ENCODE results near the gene MAN2B2.
"Not testable (repeated sequence)": the region's sequence is repeated elsewhere in the genome, so short reads cannot be mapped to it uniquely, and the experiment has no call there.

Gene MAN2B2

DNA sequence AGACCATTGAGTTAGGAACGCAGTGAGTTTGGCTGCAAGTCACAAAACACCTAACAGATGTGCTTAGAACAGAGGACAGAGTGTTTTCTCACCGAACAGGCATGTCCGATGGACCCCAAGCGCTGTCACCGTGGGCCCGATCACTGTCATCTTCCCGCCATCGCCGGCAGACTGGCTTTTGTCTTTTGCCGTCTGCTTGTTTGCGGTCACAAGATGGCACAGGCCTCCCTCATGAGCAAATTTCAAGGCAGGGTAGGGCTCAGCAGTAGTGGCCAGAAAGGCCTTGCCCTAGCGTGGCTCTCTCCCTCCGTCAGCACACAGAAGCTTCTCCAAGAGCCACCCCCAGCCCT is 44.1 kb downstream of the MAN2B2 start:
- DNase-seq: no peak

DNA sequence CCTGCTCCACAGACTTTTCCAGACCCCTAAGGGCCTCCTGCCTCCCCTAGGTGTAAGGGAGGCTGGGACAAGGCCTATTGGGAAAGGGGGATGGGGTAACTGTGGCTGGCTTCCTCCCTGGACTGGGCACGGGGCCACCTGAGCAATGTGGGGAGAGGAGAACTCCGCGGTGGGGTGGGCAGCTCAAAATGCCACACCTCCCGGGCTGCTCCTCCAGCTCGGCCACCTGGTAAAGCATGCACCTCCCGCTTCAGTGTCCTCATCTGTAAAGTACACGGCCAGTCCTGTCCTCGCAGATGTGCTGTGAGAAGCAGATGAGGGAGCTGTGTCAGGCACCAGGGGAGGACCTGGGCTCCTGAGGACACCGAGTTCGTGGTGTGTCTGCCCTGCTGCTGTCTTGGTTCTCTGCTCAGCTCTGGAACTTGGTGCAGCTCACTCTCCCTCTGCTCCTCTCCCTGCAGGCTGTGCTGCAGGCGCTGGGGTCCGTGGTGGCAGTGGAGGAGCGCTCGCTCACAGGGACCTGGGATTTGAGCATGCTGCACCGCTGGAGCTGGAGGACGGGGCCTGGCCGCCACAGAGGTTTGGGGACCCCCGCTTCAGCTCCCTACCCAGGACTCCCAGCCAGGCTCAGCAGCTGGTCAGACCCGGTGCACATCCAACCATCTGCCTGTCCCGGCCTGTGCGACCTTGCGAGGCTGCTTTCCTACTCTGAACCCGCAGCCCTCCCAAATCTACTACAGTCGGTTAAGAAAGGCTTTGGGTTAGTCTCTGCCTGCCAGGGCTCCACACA is 44.7 kb downstream of the MAN2B2 start:
- no peak for DNase-seq

DNA sequence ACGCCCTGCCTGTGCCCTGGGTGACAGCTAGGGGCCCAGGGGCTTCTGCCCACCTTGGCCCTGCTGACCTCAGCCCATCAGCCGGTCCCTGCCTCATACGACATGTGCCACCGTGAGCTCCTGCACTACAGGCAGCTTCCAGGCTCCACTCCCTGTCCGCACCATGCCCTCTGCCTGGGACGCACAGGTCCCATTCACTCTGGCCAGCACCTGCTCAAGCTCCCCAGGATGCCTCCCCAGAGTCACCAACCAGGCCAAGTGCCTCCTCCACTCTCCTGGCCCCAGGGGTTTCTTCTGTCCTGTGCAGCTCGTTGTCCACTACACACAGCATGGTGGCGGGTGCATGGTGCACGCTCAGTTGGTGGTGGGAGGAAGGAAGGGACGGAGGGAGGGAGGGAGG is 45.3 kb downstream of the MAN2B2 start:
- no peak for DNase-seq

DNA sequence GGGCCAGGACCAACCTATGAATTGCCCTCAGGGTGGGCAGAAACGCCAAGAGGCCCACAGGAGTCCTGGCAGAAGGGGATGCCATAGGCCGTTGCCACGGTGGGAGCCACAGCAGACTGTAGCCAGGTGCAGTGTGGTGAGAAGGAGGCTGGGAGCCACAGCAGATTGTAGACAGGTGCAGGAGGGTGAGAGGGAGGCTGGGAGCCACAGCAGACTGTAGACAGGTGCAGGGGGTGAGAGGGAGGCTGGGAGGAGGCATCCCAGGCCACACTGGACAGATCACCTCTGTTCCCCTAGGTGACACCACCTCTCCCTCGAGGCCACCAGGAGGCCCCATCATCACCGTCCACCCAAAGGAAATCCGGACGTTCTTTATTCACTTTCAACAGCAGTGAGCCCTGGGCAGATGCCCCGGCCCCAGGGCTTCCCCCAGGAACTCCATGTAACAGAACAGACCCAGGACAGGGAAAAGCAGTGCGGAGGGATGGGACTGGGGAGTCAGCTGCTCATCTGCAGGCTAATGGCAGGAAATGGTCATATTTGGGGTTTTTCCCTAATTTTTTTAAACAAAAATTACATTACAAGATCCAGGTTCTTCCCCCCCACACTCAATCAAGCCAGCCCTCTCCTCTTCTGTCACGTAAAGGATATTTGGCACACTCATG is 46.0 kb downstream of the MAN2B2 start:
- DNase-seq: no peak

DNA sequence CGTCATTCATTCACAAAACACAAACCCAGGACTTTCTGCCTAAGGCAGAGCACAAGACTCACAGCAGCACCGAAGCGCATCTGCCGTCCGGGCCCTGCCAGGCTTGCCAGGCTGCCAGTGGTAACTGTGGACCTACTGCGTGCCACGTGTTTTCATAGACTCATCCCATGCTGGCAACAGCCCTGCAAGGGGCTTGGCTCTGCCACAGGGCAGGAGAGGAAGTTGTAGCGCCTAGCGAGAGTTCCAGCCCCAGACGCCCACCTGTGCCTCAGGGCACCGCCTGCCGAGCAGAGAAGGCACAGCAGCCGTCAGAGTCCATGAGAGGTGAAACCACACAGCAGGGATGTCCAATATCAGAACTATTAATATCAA is 46.6 kb downstream of the MAN2B2 start:
- no peak for DNase-seq

DNA sequence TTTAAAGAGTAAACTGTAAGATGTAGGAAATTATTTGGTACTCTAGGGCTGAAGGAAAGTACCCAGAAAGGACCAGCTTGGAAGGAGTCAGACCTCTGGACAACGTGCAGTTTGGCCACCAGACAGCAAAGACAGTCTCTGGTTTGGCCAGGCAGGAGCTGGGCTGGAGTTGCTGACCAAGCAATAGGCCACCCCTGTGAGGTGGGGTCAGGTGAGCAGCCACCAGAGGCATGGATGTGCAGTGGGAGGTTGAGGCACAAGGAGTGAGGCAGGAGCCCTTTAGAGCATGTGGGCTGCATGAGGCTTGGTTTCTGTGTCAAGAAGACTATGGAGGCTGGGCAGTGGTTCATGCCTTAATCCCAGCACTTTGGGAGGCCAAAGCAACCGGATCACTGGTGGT is 47.8 kb downstream of the MAN2B2 start:
- DNase-seq: no peak

DNA sequence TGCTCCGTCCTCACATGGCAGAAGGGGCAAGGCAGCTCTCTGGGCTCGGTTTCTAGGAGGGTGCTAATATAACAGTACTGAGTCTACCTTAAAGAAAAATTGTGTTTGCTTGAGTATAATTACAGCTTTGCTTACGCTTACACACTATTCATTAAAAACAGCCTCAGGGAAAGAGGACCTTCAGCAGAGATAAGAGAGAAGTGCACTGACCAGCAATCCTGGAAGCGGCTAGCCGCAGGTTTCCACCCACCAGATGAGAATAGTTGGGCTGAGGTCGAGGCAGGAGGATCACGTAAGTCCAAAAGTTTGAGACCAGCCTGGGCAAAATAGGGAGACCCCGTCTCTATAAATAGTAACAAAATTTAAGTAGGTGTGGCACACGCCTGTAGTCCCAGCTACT is 50.3 kb downstream of the MAN2B2 start:
- DNase-seq: peak; percentile 21

DNA sequence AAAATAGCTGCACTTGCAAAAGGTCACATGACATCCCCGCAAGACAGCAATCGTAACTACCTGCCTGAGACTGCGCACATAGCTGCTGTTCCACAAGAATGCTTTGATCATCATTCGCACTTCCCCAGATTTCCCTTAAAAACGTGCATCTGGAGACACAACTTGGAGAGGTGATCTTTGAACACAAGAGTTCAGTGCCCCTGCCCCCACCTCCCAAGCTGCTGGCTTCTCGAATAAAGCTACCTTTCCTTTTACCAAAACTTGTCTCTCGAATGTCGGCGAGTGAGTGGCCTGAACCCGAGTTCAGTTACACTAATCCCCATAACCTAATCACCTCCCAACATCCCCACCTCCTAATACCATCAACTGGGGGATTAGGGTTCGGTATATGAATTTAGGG is 51.1 kb downstream of the MAN2B2 start:
- no peak for DNase-seq

DNA sequence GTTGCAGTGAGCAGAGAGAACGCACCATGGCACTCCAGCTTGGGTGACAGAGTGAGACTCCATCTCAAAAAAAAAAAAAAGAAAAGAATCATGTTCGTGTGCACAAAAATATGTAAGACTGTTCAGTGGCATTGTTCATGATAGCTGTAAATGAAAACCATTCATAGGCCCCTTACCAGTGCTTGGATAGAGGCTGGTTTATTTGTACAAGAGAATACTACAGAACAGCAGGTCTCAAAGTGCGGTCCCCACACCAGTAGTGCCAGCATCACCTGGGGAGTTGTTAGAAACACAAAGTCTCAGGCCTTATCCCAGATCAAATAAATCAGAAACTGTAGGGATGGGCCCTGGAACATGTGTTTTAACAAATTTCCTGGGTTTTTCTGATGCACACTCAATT is 52.8 kb downstream of the MAN2B2 start:
- no peak for DNase-seq

DNA sequence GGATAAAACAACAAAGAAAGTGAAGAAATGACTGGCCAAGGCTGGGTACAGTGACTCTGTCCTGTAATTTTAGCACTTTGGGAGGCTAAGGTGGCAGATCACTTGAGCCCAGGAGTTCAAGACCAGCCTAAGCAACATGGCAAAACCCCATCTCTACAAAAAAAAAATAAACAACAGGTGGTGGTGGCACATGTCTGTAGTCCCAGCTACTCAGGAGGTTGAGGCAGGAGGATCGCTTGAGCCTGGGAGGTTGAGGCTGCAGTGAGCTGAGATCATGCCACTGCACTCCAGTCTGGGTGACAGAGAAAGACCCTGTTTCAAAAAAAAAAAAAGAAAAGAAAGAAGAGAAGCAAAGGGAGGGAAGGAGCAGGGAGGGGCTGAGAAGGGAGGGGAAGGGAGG is 53.5 kb downstream of the MAN2B2 start:
- DNase-seq: not testable (repeated sequence)

DNA sequence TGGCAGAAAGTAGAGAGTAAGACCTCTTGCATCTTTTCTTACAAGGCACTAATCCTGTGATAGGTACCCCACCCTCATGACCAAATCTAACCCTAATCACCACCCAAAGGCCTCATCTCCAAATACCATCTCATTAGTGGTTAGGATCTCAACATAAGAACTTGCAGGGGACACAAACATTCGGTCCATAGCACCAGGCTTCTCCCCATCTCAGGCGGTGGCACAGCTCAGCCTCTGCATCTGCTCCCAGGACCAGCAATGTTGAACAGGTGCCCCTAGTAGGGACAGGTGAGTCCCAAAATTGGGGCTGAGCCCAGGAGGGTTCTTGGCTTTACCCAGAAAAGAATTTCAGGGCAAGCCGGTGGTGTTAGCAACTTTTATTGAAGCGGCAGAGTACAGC is 57.1 kb downstream of the MAN2B2 start:
- no peak for DNase-seq

DNA sequence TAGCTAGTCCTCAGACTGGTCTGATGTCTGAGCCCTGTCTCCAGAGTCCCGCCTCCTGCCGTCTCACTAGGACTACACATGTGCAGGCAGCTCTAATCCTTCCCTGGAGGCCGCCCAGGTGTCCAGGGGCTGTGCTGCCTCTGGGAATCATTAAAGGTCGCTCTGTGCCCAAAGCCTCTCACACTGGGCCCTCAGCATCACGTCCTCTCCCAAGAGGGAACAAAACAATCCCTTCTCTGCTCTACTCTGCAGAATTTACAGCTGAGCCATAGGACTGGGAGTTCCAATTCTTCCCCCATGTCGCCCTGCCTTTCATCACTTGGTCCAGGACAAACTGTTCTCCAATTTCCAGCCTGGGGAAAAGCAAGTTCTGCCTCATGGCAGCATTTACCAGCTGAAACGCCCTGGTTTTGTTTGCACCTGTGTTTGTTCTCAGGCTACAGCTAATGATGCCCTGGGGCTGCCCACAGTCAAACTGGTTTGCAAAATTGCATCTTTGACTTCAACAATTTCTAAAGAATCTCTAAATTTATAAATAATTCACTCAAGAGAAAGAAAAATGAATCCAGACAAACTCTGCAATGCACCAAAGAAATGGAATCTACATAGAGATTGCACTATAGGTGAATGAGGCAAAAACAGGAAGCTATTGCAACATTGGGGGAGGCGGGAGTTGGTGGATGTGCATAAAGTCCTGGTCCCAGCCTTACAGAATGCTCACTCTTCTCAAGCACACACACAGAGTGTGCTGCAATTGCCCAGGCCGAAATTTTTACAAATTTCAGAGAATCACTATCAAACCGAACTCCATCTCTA is 58.3 kb downstream of the MAN2B2 start:
- peak; percentile 91 for DNase-seq

DNA sequence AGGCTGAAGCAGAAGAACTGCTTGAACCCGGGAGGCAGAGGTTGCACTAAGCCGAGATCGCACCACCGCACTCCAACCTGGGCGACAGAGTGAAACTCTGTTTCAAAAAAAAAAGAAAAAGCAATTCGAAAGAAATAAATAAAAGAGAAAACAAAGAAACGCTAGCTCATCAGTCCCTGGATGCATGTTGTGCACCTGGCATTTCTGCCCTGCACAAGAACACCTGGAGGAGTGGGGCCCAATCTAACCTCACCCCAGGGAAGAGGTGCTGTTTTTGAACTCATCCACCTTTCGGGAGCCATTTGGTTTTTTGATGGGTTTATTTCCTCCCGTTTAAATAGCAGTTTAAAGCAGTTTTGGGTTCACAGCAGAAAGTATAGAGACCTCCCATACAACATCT is 59.8 kb downstream of the MAN2B2 start:
- no peak for DNase-seq

DNA sequence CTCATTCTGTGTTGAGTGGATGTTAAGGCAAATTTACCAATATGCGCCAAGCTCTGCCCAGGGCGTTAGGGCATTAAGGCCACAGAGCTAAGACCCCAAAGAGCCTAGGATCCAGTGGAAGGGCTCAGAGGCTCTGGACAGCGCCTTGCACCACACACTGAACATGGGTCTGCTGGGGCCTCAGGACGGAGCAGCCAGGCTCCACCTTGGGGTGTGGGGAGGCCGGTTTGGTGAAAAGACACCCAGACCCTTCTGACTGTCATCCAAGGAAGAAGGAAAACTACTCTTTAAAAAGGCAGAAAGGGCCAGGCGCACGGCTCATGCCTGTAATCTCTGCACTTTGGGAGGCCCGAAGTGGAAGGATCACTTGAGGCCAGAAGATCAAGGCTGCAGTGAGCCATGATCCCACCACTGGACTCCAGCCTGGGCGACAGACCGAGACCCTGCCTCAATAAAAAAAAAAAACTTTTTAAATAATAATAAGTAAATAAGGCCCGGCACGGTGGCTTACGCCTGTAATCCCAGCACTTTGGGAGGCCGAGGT is 64.2 kb downstream of the MAN2B2 start:
- no peak for DNase-seq

DNA sequence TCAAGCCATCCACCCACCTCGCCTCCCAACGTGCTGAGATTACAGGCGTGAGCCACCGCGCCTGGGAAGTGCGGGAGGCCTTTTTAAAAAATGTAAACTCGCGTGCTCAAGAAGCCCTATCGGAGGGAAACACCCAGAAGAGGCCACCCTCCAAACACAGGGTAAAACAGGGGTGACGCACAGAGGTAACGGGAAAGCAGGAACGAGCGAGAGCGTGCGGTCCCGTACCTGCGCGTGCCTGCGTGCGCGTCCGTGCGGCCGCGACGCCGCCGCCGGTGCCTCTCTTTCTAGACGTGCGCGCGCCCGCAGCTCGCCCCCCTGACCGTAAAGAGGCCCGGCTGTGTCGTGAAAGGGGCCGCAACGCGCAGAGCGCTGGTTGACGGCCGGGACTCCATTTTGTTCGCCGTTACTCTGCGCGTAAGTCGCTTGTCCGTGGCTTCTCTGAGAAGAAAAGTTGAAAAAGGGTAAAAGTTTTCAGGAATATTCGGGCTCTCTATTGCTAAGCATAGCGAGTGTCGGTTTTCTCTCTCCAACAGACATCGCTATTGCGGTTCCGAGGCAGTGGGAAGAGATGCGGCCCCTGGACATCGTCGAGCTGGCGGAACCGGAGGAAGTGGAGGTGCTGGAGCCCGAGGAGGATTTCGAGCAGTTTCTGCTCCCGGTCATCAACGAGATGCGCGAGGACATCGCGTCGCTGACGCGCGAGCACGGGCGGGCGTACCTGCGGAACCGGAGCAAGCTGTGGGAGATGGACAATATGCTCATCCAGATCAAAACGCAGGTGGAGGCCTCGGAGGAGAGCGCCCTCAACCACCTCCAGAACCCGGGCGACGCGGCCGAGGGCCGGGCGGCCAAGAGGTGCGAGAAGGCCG is 65.5 kb downstream of the MAN2B2 start, which contains the start of gene MRFAP1:
Gene MRFAP1, plus strand, starts transcription at position 394 of the 872 bp plus-strand sequence. Its CDS starts 178 bp downstream, at position 572.
- peak; percentile 95 for DNase-seq

DNA sequence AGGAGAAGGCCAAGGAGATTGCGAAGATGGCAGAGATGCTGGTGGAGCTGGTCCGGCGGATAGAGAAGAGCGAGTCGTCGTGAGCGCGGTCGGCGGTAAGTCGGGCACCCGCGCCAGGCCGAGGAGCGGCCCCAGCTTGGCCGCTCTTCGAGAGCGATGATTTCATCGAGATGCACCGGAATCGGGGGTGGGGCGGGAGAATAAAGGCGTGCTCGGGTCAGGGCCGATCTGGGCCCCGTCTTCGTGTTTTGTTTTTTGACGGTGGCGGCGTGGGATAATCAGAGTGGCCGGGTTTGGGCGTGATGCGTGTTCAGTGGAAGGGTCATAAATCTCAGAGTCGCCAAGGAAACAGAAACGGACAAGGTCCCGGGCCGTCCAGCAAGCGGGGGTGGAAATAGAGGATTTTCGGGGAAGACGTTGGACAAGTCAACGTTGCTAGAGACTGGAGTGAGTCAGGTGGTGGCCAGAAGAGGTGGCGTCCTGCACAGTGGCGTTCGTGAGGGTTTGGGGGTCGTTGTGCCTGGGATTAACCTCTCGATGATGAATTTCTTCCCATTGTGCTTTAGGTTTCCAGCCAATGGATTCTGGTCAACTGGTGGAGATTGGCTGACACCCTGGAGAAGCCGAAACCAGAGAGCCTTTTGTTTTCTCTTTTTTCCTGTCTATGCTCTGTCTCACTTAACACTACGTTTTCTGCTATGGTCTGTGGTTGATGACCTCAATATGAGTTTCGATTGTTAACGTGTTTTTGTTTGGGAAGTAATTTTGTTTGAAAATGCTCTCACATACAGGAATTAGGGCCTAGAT is 66.4 kb downstream of the MAN2B2 start:
- peak; percentile 42 for DNase-seq

DNA sequence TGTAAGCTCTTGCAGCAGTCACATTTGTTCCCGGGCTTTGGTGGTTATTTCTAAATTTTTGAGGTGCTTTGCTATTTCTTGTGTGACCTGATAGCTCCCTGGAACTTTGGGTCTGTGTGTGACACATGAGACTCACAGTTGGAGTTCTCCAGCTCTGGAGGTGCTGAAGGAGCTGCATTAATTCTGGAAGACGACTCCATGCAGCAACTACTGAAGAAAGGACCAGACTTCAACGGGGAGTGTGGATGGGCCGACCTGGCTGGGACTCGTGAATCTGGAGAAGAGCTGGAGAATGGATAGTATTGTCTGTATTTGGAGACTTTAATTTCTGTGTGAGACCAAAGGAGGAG is 67.0 kb downstream of the MAN2B2 start:
- no peak for DNase-seq

DNA sequence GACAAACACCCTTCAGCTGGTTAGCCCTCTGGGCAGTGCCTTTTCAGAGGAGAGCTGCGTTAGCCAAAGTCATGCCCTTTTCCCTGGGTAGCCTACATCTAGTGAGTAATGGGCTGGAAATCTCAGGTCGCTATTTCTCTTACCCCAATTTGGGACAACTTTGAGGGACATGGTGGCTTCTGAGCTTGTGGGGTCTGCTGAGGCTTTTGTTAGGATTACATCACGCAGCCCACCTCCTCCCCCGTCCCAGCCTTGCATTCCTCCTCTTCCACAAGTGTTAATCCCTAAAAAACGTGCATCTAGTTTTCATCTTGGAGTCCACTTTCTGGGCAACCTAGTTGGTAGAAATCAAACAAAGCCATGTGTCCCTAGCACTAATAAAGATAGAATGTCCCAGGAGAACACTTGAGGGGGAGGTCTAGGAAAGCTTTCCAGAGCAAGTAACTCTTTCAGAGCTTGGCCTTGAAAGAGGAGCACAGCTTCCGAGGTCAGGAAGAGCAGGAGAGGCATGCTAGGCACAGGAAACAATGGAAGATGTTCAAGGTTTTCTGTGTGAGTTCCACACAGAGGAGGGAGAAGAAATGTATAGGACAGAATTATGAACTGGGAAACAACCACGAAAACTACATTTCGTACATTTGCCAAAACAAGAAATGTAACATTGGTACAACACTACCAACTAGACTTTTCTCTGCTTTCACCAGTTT is 68.3 kb downstream of the MAN2B2 start:
- no peak for DNase-seq

DNA sequence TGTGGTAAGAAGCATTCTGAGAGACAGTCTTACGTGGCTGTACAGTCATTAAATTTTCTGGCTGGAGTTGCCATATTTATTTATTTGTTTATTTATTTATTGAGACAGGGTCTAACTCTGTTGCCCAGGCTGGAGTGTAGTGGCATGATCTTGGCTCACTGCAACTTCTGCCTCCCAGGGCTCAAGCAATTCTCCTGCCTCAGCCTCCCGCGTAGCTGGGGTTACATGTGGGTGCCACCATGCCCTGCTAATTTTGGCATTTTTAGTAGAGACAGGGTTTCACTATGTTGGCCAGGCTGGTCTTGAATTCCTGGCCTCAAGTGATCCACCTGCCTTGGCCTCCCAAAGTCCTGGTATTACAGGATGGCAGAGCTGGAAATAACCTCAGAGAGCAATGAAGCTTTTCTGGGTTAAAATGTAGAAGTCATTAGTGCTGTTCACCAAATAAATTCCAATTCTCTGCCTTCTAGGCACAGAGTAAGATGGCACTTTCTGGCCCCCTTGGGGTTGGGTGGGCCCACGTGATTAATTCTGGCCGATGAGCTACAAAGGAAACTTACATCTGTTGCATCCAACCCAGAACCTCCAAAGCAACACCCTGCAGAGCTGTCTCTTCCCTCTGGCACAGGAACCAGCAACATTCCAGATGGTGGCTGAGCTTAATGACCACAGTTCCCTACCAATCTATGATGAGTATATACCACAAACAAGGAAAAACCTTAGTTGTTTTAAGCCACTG is 70.0 kb downstream of the MAN2B2 start:
- no peak for DNase-seq

DNA sequence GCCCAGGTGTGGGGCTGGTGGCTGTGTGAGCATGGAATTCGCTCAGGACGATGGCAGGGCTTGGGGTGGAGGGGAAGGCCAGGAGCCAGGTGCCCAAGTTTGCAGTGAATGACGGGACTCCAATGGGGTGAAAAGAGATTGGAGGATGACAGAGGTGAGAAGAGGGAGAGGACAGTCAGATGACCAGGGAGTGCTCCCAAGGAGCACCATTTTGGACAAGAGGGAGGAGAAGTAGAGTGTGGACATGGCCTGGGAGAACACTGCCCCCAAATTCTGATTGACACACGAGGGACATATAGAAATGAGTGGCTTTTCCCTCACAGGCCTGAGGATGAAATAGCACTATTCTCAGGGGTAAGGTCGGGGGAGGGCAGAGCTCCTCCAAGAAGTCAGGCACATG is 72.2 kb downstream of the MAN2B2 start:
- DNase-seq: no peak
